Body of pancreas (tissue), 4 donors: ENCODE measurements around the gene ARFRP1. TPM values are rescaled to one million over a fixed set of nuclear protein-coding genes. Genes with fewer than 3 reads are reported as not detected.

Experiments
- ATAC-seq: fragments of 150-250 bp; one replicate; pipeline ENCODE4 v1.9.1; 2016
- DNase-seq, 4 donors: peaks; one replicate each; pipeline ENCODE4 v3.0.0-alpha.2; 2019
- H3K27ac ChIP-seq, 4 donors: fragments of 200-600 bp; sonication (generic); 1 replicate in 3 of 4; 2 replicates in 1 of 4; pipeline versions ENCODE4 v1.5.1 to v1.6.1; 2016 to 2019; ENCODE audit warnings: mild to moderate bottlenecking in 1 of 4, mixed read lengths in 1 of 4, moderate library complexity in 1 of 4
- H3K27me3 ChIP-seq, 2 donors: fragments of 200-600 bp; sonication (generic); one replicate each; pipeline ENCODE4 v1.6.0; 2016; ENCODE audit warnings: mild to moderate bottlenecking in 1 of 2
- H3K36me3 ChIP-seq, 2 donors: fragments of 200-600 bp; sonication (generic); replicated peaks in 1 of 2; 2 replicates each; pipeline ENCODE4 v1.5.1; 2016; ENCODE audit warnings: low read depth in 2 of 2; ENCODE audit not compliant: insufficient read depth in 1 of 2
- H3K4me1 ChIP-seq: fragments of 200-600 bp; sonication (generic); one replicate; pipeline ENCODE4 v1.6.0; 2016
- H3K4me3 ChIP-seq, 2 donors: fragments of 200-600 bp; sonication (generic); 1 replicate in 1 of 2; 2 replicates in 1 of 2; pipeline ENCODE4 v1.5.1; 2016 to 2019
- H3K9me3 ChIP-seq, 3 donors: fragments of 200-600 bp; sonication (generic); 1 replicate in 2 of 3; 2 replicates in 1 of 3; pipeline ENCODE4 v1.5.1; 2016
- POLR2A ChIP-seq, 3 donors: fragments of 450-650 bp; IDR thresholded peaks; one replicate each; pipeline ENCODE4 v1.6.1; 2016; ENCODE audit warnings: antibody characterized with exemption in 3 of 3, mild to moderate bottlenecking in 2 of 3
- WGBS, 2 donors: methylation state at CpG; one replicate each; pipeline ENCODE4 v1.1.5; 2017; 5-methylcytosine and 5-hydroxymethylcytosine counted together
- intact Hi-C: fragments of 100-400 bp; cut with DNase I; formaldehyde crosslinking; loops from one replicate; pipeline ENCODE4 v1.15.1; 2023
- total RNA-seq, 2 donors: library from RNA; depleted of rRNA; stranded (reverse); fragments of >200 nt; gene quantifications; one replicate each; pipeline ENCODE4 v1.1.0, GENCODE V29; 2016
- TF ChIP-seq, protein P1 (sequence below), 7 experiments: fragments of 450-650 bp in 4 of 7; fragments of 200-600 bp in 3 of 7; sonication (generic) in 3 of 7; IDR thresholded peaks; one replicate each; pipeline ENCODE4 v1.5.1; 2016 to 2019; ENCODE audit warnings: antibody characterized with exemption in 7 of 7

Gene ARFRP1
- total RNA-seq, 2 donors from 2014 or later, result 22.6 to 23.4 TPM

GRCh38 chr20:63687419-63688178 lies 20.2 kb downstream of the ARFRP1 start:
- Histone ChIP-seq H3K9me3 (no peaks in the 10 kb centered on the region), H3K4me1 (peaks cover 23% of the 10 kb centered on the region), H3K36me3 (no peaks in the 10 kb centered on the region), H3K27me3 (no peaks in the 10 kb centered on the region), H3K4me3 (no peak overlapping the region), H3K27ac (peak overlapping the region in 3 of 4 donors; percentile 54 to 77 (median 73))
- TF ChIP-seq, protein P1, sequence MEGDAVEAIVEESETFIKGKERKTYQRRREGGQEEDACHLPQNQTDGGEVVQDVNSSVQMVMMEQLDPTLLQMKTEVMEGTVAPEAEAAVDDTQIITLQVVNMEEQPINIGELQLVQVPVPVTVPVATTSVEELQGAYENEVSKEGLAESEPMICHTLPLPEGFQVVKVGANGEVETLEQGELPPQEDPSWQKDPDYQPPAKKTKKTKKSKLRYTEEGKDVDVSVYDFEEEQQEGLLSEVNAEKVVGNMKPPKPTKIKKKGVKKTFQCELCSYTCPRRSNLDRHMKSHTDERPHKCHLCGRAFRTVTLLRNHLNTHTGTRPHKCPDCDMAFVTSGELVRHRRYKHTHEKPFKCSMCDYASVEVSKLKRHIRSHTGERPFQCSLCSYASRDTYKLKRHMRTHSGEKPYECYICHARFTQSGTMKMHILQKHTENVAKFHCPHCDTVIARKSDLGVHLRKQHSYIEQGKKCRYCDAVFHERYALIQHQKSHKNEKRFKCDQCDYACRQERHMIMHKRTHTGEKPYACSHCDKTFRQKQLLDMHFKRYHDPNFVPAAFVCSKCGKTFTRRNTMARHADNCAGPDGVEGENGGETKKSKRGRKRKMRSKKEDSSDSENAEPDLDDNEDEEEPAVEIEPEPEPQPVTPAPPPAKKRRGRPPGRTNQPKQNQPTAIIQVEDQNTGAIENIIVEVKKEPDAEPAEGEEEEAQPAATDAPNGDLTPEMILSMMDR (IDR thresholded peaks at IDR 0.05), result no peak
- no peak for TF ChIP-seq POLR2A (IDR thresholded peaks at IDR 0.05)
- DNase-seq (no peak), ATAC-seq (no peak)
- 86% methylated on average over 23 of the region's 29 CpGs; no CpG with 5 or more reads in 1 of the 2 donors for WGBS, 2 donors
- intact Hi-C loops, result no loop called here

GRCh38 chr20:63686492-63687321 lies 21.1 kb downstream of the ARFRP1 start:
- H3K36me3 ChIP-seq, result no peaks in the 10 kb centered on the region
- H3K27me3 ChIP-seq, result no peaks in the 10 kb centered on the region
- H3K4me1 ChIP-seq, result peaks cover 26% of the 10 kb centered on the region
- TF ChIP-seq POLR2A (IDR thresholded peaks at IDR 0.05), result no peak
- WGBS, 2 donors, result 60 to 78% methylated on average over 10 to 37 of the region's 45 CpGs
- DNase-seq (peak; percentile 30 to 75 (median 46)), ATAC-seq (peak; percentile 54)
- H3K27ac ChIP-seq, result peak overlapping the region; percentile 6 to 77 (median 64)
- intact Hi-C loops, result no loop called here
- H3K9me3 ChIP-seq, result no peaks in the 10 kb centered on the region
- no peak overlapping the region for H3K4me3 ChIP-seq

DNA sequence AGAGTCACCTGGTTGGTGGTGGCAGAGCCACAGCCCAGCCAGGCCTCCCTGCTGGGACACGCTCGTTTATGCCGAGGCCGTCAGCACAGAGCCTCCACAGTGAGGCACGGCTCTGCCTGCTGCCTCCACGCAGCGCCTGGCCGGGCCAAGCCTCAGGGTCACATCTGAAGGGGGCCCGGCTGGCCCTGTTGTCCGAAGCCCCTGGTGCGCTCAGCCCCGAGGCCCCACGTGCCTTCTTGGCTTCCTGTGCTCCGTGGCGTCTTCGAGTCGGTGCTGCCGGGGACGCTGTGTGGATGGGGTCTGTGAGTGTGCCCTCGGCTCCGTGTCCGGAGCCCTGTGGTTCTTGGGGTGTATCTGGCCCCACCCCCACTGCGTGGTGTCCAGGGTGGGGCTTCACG lies 21.7 kb downstream of the ARFRP1 start:
- Histone ChIP-seq H3K9me3 (no peaks in the 10 kb centered on the region), H3K36me3 (no peaks in the 10 kb centered on the region), H3K27ac (peak overlapping the region; percentile 6 to 77 (median 60)), H3K4me3 (no peak overlapping the region), H3K27me3 (no peaks in the 10 kb centered on the region), H3K4me1 (peaks cover 30% of the 10 kb centered on the region)
- ATAC-seq, result no peak
- no peak for DNase-seq
- 88% methylated on average over 7 of the region's 24 CpGs; no CpG with 5 or more reads in 1 of the 2 donors for WGBS, 2 donors
- TF ChIP-seq POLR2A (IDR thresholded peaks at IDR 0.05), result no peak
- TF ChIP-seq, protein P1 (IDR thresholded peaks at IDR 0.05), result no peak
- intact Hi-C loops, result no loop called here

GRCh38 chr20:63685269-63686026 lies 22.3 kb downstream of the ARFRP1 start:
- Histone ChIP-seq H3K4me1 (peaks cover 30% of the 10 kb centered on the region), H3K4me3 (no peak overlapping the region), H3K36me3 (no peaks in the 10 kb centered on the region), H3K27ac (peak overlapping the region in 2 of 4 donors; percentile 73 to 77), H3K9me3 (no peaks in the 10 kb centered on the region), H3K27me3 (no peaks in the 10 kb centered on the region)
- TF ChIP-seq, protein P1 (IDR thresholded peaks at IDR 0.05), result no peak
- TF ChIP-seq POLR2A (IDR thresholded peaks at IDR 0.05), result no peak
- ATAC-seq (no peak), DNase-seq (no peak)
- intact Hi-C loops, result no loop called here
- 80 to 86% methylated on average over 7 to 19 of the region's 21 CpGs for WGBS, 2 donors
